Measurements from ENCODE around the gene ATXN7L1. TPM values are rescaled to one million over a fixed set of nuclear protein-coding genes. Genes with fewer than 3 reads are reported as not detected.
A peak's percentile ranks its signal among the peaks of the same experiment; 100 is the strongest.

Gene ATXN7L1
- total and polyA plus RNA-seq, 2 of the 8 experiments (the other 6 are each of a cell fraction or from before 2014, with no cell fraction given): 14.3 to 34.0 TPM

DNA sequence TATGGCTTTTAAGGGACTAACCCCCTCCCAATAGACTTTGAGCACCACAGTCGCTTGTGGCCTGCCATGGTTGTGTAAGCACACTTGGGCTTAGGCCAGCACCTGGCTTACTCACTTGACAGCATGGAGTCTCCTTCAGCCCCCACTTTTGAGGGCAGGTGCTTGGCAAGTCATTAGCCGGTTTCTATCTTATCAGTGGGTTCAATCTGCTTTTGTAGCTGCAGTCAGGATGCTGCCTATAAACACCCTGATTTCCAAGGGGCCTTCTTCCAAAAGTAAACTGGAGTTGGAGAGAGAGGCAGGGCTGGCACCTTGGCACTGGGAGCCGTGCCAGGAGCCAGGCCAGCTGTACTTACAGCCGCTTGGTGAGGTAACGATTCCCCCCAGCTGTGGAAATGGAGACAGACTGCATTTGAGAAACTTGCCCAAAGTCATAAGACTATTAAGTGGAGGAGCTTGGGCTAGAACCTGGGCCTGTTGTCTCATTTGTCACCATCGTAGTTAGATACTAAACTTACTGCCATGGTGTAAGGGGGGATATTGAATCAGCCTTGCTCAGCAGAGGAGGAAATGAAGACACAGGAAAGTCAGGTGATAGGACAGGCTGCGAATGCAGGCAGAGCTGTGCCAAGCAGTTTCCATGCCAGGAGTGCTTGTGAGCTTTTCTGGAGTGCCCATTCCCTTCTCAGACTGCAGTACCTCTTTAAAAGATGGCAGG, 202.9 kb downstream of the ATXN7L1 start:
- FAIRE-seq: no peak

More for the DNA sequence above, 202.9 kb downstream of the ATXN7L1 start:
- Histone ChIP-seq H3K23me2 (ENCODE audit: low read depth, low read length) (no peaks in the 10 kb centered on the region), H3K9me3 (ENCODE audit: insufficient read depth in 2 of 2, low read depth in 1 of 2, low read length in 1 of 2) (no peaks in the 10 kb centered on the region), H2BK120ac (replicated peaks; ENCODE audit: low read depth, low read length) (no peak overlapping the region), H3K4me3 (ENCODE audit: extremely low read depth in 1 of 4, insufficient read depth in 2 of 4, low read depth in 3 of 4, low read length in 4 of 4) (no peak overlapping the region), H3K27ac (ENCODE audit: low read depth, low read length) (peak overlapping the region; percentile 61; the same call in 1 of the 2 replicates), H3K56ac (replicated peaks; ENCODE audit: insufficient read length, low read depth, low read length) (no peak overlapping the region), H2BK12ac (ENCODE audit: low read depth, low read length) (no peak overlapping the region), H4K8ac (ENCODE audit: extremely low read depth, insufficient read depth, low read length) (no peak overlapping the region), H3K36me3 (ENCODE audit: control insufficient read depth in 2 of 4, insufficient read depth in 4 of 4, low read length in 3 of 4) (no peaks in the 10 kb centered on the region), H2AFZ (ENCODE audit: low read length) (no peak overlapping the region), H3K18ac (ENCODE audit: extremely low read depth, low read length) (no peak overlapping the region), H3K79me2 (ENCODE audit: control insufficient read depth in 1 of 2, insufficient read depth in 2 of 2, low read length in 2 of 2) (no peaks in the 10 kb centered on the region), H3K4me1 (replicated peaks in 1 of 4; ENCODE audit: control insufficient read depth in 3 of 4, insufficient read depth in 4 of 4, low read length in 3 of 4) (peaks cover 10 to 25% (median 16%) of the 10 kb centered on the region in 4 experiments), H2BK20ac (ENCODE audit: low read length) (no peak overlapping the region), H4K5ac (ENCODE audit: insufficient read length, low read depth, low read length) (no peak overlapping the region), H2BK15ac (ENCODE audit: low read length) (no peak overlapping the region), H3K79me1 (ENCODE audit: low read depth, low read length) (no peaks in the 10 kb centered on the region; the same call in 1 of the 2 replicates), H3K14ac (ENCODE audit: insufficient read length) (no peak overlapping the region), H2BK5ac (ENCODE audit: low read depth, low read length) (peak overlapping the region; percentile 3), H3K4me2 (ENCODE audit: insufficient read depth in 1 of 2, low read depth in 2 of 2, low read length in 2 of 2) (no peak overlapping the region), H3K23ac (ENCODE audit: insufficient read length) (no peak overlapping the region), H3K27me3 (replicated peaks in 1 of 4; ENCODE audit: control insufficient read depth in 3 of 4, extremely low read depth in 1 of 4, insufficient read depth in 3 of 4, low read length in 3 of 4) (no peaks in the 10 kb centered on the region), H4K91ac (replicated peaks; ENCODE audit: insufficient read length, low read length) (no peak overlapping the region), H2AK5ac (ENCODE audit: low read depth, low read length) (no peak overlapping the region), H4K20me1 (replicated peaks in 1 of 2; ENCODE audit: control insufficient read depth in 1 of 2, insufficient read depth in 2 of 2, low read length in 2 of 2) (no peaks in the 10 kb centered on the region), H3K4ac (replicated peaks; ENCODE audit: insufficient read length, low read depth, low read length) (no peak overlapping the region), H3K9ac (replicated peaks in 1 of 4; ENCODE audit: extremely low read depth in 1 of 4, low read depth in 3 of 4, low read length in 3 of 4) (no peak overlapping the region)
- no peak for DNase-seq (ENCODE audit: low read depth in 1 of 2, low spot score in 2 of 2)
- POLR2A ChIA-PET (ENCODE audit: partially characterized antibody): interaction anchor here (0.9 to 1.7 kb wide), 5 partner anchors 12 to 34 kb away, joined by 3 to 4 read pairs (median 3); no protein-coding TSS in a partner anchor
- WGBS, 2 experiments (ENCODE audit: extremely low coverage in 1 of 2, insufficient coverage in 1 of 2, insufficient read length in 1 of 2, insufficient replicate concordance in 2 of 2, low coverage in 1 of 2, low lambda C conversion rate in 2 of 2, missing lambda C conversion rate in 1 of 2): 94% methylated on average over 7 of the region's 7 CpGs; no CpG with 5 or more reads in 1 of the 2 experiments
- no peak for TF ChIP-seq EGR1 (IDR thresholded peaks at IDR 0.05; ENCODE audit: borderline replicate concordance, low read depth, low read length)
- CTCF ChIA-PET (ENCODE audit: partially characterized antibody): interaction anchor here (1.0 to 3.3 kb wide), 9 partner anchors 8 to 226 kb away, joined by 3 to 30 read pairs (median 3); no protein-coding TSS in a partner anchor

Measured in H1 (cell line).